ENCODE data around the gene ARSI.

ARSI gene

GRCh38 chr5:150327139-150327538 lies 24.4 kb upstream of the ARSI start:
- DNase-seq (ENCODE audit: low read depth in 2 of 2): no peak

DNA sequence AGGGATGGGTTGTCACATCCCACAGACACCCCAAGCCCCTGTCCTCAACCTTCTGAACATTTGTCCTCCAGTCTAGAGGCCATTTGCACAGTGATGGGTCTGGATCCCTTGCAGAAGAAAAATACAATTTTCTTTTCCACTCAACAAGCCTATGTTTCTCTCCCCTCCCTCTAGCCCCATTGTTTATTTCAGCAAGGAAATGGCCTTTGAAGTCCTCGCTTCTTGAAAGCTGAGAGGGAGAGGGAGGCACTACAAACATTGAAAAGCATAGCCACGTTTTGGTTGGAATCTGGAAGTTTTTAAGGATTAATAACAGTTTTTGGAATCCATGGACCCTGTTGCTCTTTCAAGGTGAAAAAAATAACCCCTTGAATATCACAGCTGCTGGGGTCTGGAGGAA lies 24.0 kb upstream of the ARSI start:
- DNase-seq (ENCODE audit: low read depth in 2 of 2): no peak

- DNase-seq (ENCODE audit: low read depth in 2 of 2): no peak
These were observed 22.7 kb upstream of the ARSI start for GRCh38 chr5:150325426-150325825.

- DNase-seq (ENCODE audit: low read depth in 2 of 2): no peak
These were observed 21.1 kb upstream of the ARSI start for GRCh38 chr5:150323819-150324218.

DNA sequence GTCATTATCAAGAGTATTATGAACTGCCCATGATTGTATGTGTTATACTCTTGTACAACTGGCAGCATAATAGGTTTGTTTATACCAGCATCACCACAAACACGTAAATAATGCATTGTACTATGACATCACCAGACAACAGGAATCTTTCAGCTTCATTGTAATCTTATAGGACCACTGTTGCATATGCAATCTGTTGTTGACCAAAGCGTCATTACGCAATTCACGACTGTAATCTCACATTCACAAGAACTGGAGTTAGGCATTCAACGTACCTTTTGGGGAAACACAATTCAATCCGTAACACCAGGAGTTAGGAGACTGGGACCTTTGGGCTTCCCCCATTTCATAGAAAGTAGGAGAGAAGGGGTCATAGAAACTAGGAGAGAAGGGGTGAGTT lies 20.4 kb upstream of the ARSI start:
- no peak for DNase-seq (ENCODE audit: low read depth in 2 of 2)

DNA sequence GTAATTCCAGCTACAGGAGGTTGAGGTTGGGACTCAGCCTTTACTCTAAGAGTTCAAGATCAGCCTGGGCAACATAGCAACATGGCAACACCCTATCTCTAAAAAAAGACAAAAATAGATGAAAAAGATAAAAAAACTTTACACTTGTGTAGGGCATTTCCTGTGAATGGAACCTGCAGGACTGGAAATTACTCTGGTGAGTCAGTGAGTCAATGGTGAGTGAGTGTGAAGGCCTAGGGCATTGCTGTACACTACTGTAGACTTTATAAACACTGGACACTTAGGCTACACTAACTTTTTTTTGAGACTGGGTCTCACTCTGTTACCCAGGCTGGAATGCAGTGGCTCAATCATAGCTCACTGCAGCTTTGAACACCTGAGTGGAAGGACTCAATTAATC lies 19.5 kb upstream of the ARSI start:
- no peak for DNase-seq (ENCODE audit: low read depth in 2 of 2)

- DNase-seq (ENCODE audit: low read depth in 2 of 2): no peak
These were observed 19.1 kb upstream of the ARSI start for GRCh38 chr5:150321784-150322183.

DNA sequence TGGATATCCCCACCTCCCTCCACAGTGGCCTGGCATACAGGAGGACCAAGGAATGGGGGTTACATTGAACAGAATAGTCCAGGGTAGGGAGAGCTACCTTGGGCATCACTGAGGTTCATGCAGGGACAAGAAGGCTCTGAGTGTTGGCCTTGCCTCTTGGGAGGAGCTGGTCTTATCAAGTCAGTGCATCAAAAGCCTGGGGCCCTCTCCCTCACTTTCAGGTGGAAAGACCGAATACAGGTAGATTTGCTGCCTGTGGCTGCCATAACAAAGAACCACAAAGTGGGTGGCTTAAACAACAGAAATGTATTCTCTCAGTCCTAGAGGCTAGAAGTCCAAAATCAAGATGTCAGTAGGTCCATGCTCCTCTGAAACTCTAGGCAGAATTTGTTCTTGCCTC lies 18.5 kb upstream of the ARSI start:
- DNase-seq (ENCODE audit: low read depth in 2 of 2): no peak

DNA sequence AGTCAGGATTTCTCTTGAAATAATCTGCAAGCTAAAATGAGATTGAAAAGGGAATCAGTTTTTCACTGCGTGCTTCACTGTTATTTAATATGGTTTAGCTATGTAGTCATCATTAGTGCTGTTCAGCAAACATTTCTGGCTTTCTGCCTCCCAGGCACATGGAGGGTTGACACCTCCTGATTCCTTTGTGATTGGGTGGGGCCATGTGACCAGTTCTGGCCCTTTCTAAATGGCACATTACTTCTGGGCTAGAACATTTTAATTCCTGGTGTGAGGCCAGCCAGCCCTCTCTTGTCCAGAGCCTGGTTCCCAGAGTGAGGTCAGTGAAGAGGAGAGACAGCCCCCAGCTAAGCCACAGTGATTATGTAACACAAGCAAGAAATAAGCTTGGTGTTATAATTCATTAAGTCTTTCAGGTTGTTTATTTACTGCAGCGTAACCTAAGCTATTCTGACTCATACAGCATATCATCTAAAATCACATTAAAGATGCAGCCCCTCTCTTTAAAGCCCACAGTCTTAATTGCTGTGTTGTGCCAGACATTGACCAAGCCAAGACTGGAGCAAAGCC lies 17.4 kb upstream of the ARSI start:
- no peak for DNase-seq (ENCODE audit: low read depth in 2 of 2)

DNA sequence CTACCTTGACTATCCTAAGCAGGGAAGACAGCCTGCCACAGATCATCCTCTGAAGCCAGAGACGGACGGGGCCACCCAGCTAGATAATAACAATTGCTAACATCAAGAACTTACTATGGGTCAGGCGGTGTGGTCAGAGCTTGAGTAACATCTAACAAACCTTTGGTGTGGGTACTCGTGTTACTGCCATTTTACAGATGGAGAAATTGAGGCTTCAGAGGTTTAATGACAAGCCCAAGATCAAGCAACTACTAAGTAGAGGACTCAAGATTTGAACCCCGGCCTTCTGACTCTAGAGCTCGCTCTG lies 16.7 kb upstream of the ARSI start:
- DNase-seq (ENCODE audit: low read depth in 2 of 2): no peak

- DNase-seq (ENCODE audit: low read depth in 2 of 2): no peak
These were observed 16.1 kb upstream of the ARSI start for GRCh38 chr5:150318613-150319483.

GRCh38 chr5:150317048-150318003 lies 14.6 kb upstream of the ARSI start:
- peak in 1 of 2 donors; percentile 2 for DNase-seq (ENCODE audit: low read depth in 2 of 2)

DNA sequence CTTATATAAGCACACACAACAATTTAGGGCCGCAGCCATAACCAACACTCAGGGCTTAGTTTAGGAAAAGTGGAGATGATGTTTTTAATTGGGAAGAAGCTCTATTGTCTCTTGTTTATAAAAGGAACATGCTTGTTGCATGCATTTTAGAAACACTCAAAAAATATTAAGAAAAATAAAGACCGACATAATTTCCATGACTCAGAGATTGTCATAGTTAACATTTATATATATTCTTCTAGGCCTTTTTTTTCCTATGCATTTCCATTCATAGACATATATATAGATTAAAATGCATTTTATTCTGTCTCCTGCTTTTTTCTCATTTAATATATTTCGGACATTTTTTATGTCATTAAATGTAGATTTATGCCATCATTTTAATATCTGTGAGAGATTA lies 13.6 kb upstream of the ARSI start:
- DNase-seq (ENCODE audit: low read depth in 2 of 2): no peak

DNA sequence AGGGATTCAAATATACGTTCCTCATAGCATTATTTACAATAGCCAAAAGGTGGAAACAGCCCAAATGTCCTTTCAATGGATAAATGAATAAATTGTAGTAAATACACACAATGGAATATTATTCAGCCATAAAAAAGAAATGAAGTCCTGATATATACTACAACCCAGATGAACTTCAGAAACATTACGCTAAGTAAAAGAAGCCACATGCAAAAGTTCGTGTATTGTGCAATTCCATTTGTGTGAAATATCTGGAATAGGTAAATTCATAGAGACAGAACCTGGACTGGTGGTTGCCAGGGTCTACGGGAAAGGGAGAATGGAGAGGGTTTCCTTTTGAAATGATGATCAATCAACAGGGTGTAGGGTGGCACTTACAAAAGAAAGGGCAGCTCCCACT lies 12.5 kb upstream of the ARSI start:
- no peak for DNase-seq (ENCODE audit: low read depth in 2 of 2)

GRCh38 chr5:150313921-150314716 lies 11.4 kb upstream of the ARSI start:
- DNase-seq (ENCODE audit: low read depth in 2 of 2): no peak

DNA sequence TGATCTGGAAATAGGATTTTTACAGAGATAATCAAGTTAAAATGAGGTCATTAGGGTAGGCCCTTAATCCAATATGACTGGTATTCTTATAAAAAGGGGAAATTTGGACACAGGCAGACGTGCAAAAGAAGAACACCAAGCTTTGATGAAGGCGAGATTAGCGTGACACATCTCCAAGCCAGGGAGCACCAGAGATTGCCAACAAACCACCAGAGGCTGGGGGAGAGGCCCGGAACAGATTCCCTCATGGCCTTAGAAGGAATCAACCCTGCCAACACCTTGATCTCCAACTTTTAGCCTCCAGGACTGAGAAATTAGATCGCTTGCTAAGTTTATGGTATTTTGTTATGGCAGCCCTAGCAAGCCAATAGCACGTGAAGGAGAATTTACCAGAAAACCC lies 10.8 kb upstream of the ARSI start:
- DNase-seq (ENCODE audit: low read depth in 2 of 2): no peak

DNA sequence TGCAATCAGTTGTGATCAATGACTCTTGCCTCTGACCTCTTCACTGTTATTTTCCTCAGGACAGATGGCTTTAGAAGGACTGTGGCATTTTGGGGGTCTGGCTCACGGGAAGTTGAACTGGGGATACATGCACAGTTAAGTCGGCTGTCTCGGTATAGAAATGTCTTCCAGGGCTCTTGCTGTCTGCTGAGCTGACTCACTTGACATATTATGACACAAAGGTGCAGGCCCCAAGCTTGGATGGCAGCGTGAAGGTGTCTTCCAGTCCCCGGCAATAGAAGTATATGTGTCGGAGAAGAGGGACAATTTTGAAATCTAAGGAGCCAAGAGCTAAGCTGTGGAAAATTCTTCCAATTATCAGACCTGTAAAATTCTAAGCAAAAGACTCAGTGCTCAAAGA lies 9.8 kb upstream of the ARSI start:
- DNase-seq (ENCODE audit: low read depth in 2 of 2): no peak

GRCh38 chr5:150311015-150311692 lies 8.4 kb upstream of the ARSI start:
- DNase-seq (ENCODE audit: low read depth in 2 of 2): no peak

- no peak for DNase-seq (ENCODE audit: low read depth in 2 of 2)
These were observed 7.5 kb upstream of the ARSI start for GRCh38 chr5:150310246-150310645.

GRCh38 chr5:150309886-150310239 lies 7.2 kb upstream of the ARSI start:
- DNase-seq (ENCODE audit: low read depth in 2 of 2): no peak

All from stimulated activated CD4-positive, alpha-beta T cell treated with anti-CD3 and anti-CD28 coated beads, Interleukin-4, amount 100 ng/mL, for 48 hours (primary cell).